ENCODE results near the gene ATP6V1E1.
"Not testable (repeated sequence)": the region's sequence is repeated elsewhere in the genome, so short reads cannot be mapped to it uniquely, and the experiment has no call there.

ATP6V1E1 gene

GRCh38 chr22:17628406-17629172, at the start of gene ATP6V1E1:
TSS of gene ATP6V1E1 (minus strand) at chr22:17628749. CDS start at chr22:17628635, 114 bp downstream.
- DNase-seq: peak; percentile 93

- DNase-seq: no peak
Measured at GRCh38 chr22:17675584-17675983, 47.0 kb upstream of the ATP6V1E1 start.

- no peak for DNase-seq
Measured at GRCh38 chr22:17674152-17674551, 45.6 kb upstream of the ATP6V1E1 start.

GRCh38 chr22:17672417-17672991, 44.0 kb upstream of the ATP6V1E1 start:
- no peak for DNase-seq

GRCh38 chr22:17671521-17672092, 43.1 kb upstream of the ATP6V1E1 start:
- DNase-seq: not testable (repeated sequence)

- DNase-seq: no peak
Measured at GRCh38 chr22:17665854-17666253, 37.3 kb upstream of the ATP6V1E1 start.

- no peak for DNase-seq
Measured at GRCh38 chr22:17665248-17665647, 36.7 kb upstream of the ATP6V1E1 start.

GRCh38 chr22:17664414-17665055, 36.0 kb upstream of the ATP6V1E1 start:
- DNase-seq: no peak

GRCh38 chr22:17656870-17657395, 28.4 kb upstream of the ATP6V1E1 start:
- DNase-seq: no peak

- DNase-seq: no peak
Measured at GRCh38 chr22:17655289-17655688, 26.7 kb upstream of the ATP6V1E1 start.

GRCh38 chr22:17648569-17648968, 20.0 kb upstream of the ATP6V1E1 start:
- no peak for DNase-seq

GRCh38 chr22:17647991-17648390, 19.4 kb upstream of the ATP6V1E1 start:
- no peak for DNase-seq

GRCh38 chr22:17647452-17647851, 18.9 kb upstream of the ATP6V1E1 start:
- DNase-seq: no peak

GRCh38 chr22:17642357-17642756, 13.8 kb upstream of the ATP6V1E1 start:
- not testable (repeated sequence) for DNase-seq

- DNase-seq: no peak
Measured at GRCh38 chr22:17641269-17641668, 12.7 kb upstream of the ATP6V1E1 start.

GRCh38 chr22:17639247-17639741, 10.7 kb upstream of the ATP6V1E1 start:
- DNase-seq: no peak

GRCh38 chr22:17638432-17639246, 10.1 kb upstream of the ATP6V1E1 start, which contains the start of gene BCL2L13:
TSS of gene BCL2L13 (plus strand) at chr22:17638757. CDS start at chr22:17655712, 16,955 bp downstream.
- peak; percentile 88 for DNase-seq

- no peak for DNase-seq
Measured at GRCh38 chr22:17638182-17638431, 9.6 kb upstream of the ATP6V1E1 start.

- DNase-seq: no peak
Measured at GRCh38 chr22:17637490-17638181, 9.1 kb upstream of the ATP6V1E1 start.

- not testable (repeated sequence) for DNase-seq
Measured at GRCh38 chr22:17636850-17637249, 8.3 kb upstream of the ATP6V1E1 start.

GRCh38 chr22:17634696-17635095, 6.1 kb upstream of the ATP6V1E1 start:
- no peak for DNase-seq

- DNase-seq: no peak
Measured at GRCh38 chr22:17633998-17634323, 5.4 kb upstream of the ATP6V1E1 start.
